Measurements from ENCODE around the gene ZIK1. TPM values are rescaled to one million over a fixed set of nuclear protein-coding genes. Genes with fewer than 3 reads are reported as not detected.
A peak's percentile ranks its signal among the peaks of the same experiment; 100 is the strongest.

Gene ZIK1
- total and polyA plus RNA-seq, 12 donors, result 1.2 to 5.4 (median 4.2) TPM

DNA sequence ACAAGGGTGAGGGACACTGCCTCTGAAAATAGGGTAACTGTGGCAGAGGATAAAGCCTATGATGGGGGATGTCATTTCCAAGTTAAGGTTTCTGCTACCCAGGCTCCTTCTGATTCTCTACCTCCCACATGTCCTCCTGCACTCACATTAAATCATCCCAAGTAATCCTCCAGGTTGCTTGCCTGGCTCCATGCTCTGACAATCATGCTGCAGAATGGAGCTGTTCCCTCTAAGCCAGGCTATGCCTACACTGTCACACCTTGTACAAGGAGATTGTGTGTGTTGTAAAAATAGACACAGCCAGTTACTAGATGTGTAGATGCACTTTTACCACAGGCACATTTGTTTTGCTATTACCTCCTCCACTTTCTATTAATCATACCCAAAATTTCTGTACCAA lies 13.2 kb upstream of the ZIK1 start:
- Histone ChIP-seq H3K36me3 (peaks cover 3 to 50% (median 47%) of the 10 kb centered on the region in 9 donors), H3K27ac (no peak overlapping the region), H3K27me3 (no peaks in the 10 kb centered on the region), H3K4me1 (no peaks in the 10 kb centered on the region), H3K4me3 (no peak overlapping the region), H3K9me3 (peaks cover 0 to 100% (median 87%) of the 10 kb centered on the region in 11 donors)
- DNase-seq (no peak), ATAC-seq (no peak)
- intact Hi-C loops (cut with DNase I), result no loop called here
- TF ChIP-seq, protein P1, sequence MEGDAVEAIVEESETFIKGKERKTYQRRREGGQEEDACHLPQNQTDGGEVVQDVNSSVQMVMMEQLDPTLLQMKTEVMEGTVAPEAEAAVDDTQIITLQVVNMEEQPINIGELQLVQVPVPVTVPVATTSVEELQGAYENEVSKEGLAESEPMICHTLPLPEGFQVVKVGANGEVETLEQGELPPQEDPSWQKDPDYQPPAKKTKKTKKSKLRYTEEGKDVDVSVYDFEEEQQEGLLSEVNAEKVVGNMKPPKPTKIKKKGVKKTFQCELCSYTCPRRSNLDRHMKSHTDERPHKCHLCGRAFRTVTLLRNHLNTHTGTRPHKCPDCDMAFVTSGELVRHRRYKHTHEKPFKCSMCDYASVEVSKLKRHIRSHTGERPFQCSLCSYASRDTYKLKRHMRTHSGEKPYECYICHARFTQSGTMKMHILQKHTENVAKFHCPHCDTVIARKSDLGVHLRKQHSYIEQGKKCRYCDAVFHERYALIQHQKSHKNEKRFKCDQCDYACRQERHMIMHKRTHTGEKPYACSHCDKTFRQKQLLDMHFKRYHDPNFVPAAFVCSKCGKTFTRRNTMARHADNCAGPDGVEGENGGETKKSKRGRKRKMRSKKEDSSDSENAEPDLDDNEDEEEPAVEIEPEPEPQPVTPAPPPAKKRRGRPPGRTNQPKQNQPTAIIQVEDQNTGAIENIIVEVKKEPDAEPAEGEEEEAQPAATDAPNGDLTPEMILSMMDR (IDR thresholded peaks at IDR 0.05), result no peak

DNA sequence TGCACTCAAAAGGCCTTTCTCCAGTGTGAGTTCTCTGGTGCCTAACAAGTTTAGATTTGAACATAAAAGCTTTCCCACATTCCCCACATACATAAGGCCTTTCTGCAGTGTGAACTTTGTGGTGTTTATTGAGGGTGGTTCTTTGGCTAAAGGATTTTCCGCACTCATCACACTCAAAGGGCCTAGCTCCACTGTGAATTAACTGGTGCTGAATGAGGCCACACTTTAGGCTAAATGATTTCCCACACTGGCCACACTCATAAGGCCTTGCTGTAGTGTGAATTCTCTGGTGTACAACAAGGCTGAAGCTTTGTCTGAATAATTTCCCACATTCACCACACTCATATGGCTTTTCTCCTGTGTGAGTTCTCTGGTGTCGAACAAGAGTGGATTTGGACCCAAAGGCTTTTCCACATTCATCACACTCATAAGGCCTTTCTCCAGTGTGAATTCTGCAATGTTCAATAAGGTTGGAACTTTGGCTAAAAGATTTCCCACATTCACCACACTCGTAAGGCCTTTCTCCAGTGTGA lies 11.5 kb upstream of the ZIK1 start:
- intact Hi-C loops (cut with DNase I), result no loop called here
- ATAC-seq (no peak), DNase-seq (no peak)
- peaks cover 3 to 68% (median 61%) of the 10 kb centered on the region in 9 donors for H3K36me3 ChIP-seq
- peaks cover 0 to 10% (median 1%) of the 10 kb centered on the region in 9 donors for H3K4me1 ChIP-seq
- no peaks in the 10 kb centered on the region for H3K27me3 ChIP-seq
- H3K4me3 ChIP-seq, result no peak overlapping the region
- WGBS, 2 donors, result 97 to 99% methylated on average over 3 of the region's 3 CpGs
- no peak overlapping the region for H3K27ac ChIP-seq
- TF ChIP-seq, protein P1 (IDR thresholded peaks at IDR 0.05), result no peak
- peaks cover 0 to 100% (median 70%) of the 10 kb centered on the region in 11 donors for H3K9me3 ChIP-seq

DNA sequence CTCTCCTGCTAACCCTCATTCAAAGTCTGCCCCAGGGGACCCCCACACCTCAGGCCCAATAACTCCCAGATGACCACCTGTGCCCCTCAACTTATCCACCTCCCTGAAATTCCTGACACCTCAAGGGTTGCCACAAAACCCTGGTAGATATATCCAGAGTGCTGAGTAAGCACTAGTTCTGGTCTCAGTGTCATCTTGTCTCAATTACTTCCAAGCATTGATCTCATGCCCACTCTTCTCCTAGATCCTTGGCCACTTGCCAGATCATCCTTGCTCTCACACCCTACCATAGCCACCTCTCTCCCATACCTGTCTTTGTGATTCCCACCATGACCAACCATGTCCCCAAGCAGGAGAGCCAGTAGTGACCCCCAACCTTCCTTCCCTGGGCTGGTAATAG lies 7.3 kb upstream of the ZIK1 start:
- Histone ChIP-seq H3K27me3 (no peaks in the 10 kb centered on the region), H3K27ac (no peak overlapping the region), H3K9me3 (peaks cover 0 to 82% (median 47%) of the 10 kb centered on the region in 11 donors), H3K36me3 (peaks cover 3 to 60% (median 53%) of the 10 kb centered on the region in 9 donors), H3K4me3 (no peak overlapping the region), H3K4me1 (peaks cover 7 to 30% (median 14%) of the 10 kb centered on the region in 9 donors)
- intact Hi-C loops (cut with DNase I), result no loop called here
- TF ChIP-seq, protein P1 (IDR thresholded peaks at IDR 0.05), result no peak
- no peak for ATAC-seq
- no peak for DNase-seq

DNA sequence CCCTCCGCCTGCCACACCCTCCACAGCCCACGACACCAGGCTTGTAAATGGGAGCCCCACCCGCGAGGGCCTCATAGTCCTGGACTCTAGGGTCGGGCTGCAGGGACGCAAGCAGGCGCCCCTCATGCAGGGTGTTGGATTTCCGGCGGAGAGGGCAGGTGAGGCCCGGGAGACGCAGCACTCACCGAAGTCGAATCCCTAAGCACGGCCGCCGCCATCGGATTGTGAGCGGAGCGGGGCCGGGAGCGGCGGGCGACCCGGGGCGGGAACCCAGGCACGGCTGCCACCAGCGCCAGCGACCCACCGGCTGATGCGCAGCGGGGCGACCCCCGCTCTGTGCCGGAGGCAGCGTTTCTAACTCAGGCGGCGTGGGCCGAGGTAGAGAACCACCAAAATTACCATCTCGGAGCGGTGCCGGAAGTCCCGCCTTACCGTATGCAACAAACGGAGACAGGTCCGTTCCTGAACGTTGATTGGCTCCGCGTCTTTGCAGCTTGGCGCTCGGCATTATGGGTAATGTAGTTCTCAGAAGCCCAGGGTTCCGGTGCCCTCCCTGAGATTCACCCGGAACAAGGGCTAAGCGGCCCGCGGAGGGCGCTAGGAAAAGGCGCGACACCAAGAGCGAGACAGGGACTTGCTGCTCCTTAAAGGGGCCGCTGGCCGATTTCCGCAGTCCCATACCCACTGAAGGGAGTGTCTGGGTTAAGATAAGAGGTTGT lies 5.3 kb upstream of the ZIK1 start, which contains the start of gene ZNF416:
ZNF416 (minus strand) TSS at position 425 of the 719 bp plus-strand sequence; CDS start at position 218, 207 bp downstream.
- peaks cover 12 to 38% (median 21%) of the 10 kb centered on the region in 9 donors for H3K4me1 ChIP-seq
- H3K4me3 ChIP-seq, result peak within 1 kb of the TSS; percentile 72 to 98 (median 88)
- H3K36me3 ChIP-seq, result peaks cover 3 to 40% (median 33%) of the 10 kb centered on the region in 9 donors
- 0 to 1% methylated on average over 62 of the region's 62 CpGs for WGBS, 2 donors
- DNase-seq (peak; percentile 95 to 99), ATAC-seq (peak; percentile 96 to 99 (median 98))
- intact Hi-C loops (cut with DNase I), result loop anchor here in 1 of 10 donors (2.0 kb wide), 2 partner anchors 20 to 54 kb away; partner anchors contain the start of genes ZNF211 and ZNF530
- TF ChIP-seq, protein P1 (IDR thresholded peaks at IDR 0.05), result peak in 5 of 9 donors; percentile 17 to 56 (median 49)
- no peaks in the 10 kb centered on the region for H3K27me3 ChIP-seq
- H3K9me3 ChIP-seq, result peaks cover 0 to 82% (median 27%) of the 10 kb centered on the region in 11 donors
- peak within 1 kb of the TSS in 9 of 10 donors; percentile 61 to 83 (median 75) for H3K27ac ChIP-seq
